Esophagus muscularis mucosa (tissue), 4 donors: ENCODE measurements around the gene USP34. TPM values are rescaled to one million over a fixed set of nuclear protein-coding genes. Genes with fewer than 3 reads are reported as not detected.

ENCODE experiments used
- DNase-seq: peaks from one replicate; pipeline ENCODE4 v3.0.0-alpha.2; 2017; ENCODE audit errors: extremely low spot score
- H3K27ac ChIP-seq, 4 donors: fragments of 200-600 bp; sonication (generic); replicated peaks in 1 of 4; 1 replicate in 3 of 4; 2 replicates in 1 of 4; pipeline ENCODE4 v1.5.1; 2016 to 2019; ENCODE audit warnings: mild to moderate bottlenecking in 1 of 4
- H3K27me3 ChIP-seq, 4 donors: fragments of 200-600 bp; sonication (generic); one replicate each; pipeline versions ENCODE4 v1.5.1 to v1.6.0; 2016 to 2019
- H3K36me3 ChIP-seq, 4 donors: fragments of 200-600 bp; sonication (generic); one replicate each; pipeline ENCODE4 v1.5.1; 2016 to 2019
- H3K4me1 ChIP-seq, 4 donors: fragments of 200-600 bp; sonication (generic); one replicate each; pipeline ENCODE4 v1.5.1; 2016 to 2019
- H3K4me3 ChIP-seq, 4 donors: fragments of 200-600 bp; sonication (generic); 1 replicate in 2 of 4; 2 replicates in 2 of 4; pipeline ENCODE4 v1.5.1; 2016 to 2019; ENCODE audit warnings: mild to moderate bottlenecking in 4 of 4, moderate library complexity in 1 of 4
- H3K9me3 ChIP-seq, 4 donors: fragments of 200-600 bp; sonication (generic); 1 replicate in 3 of 4; 2 replicates in 1 of 4; pipeline ENCODE4 v1.5.1; 2016 to 2019
- EP300 ChIP-seq: sonication (generic); formaldehyde crosslinking; IDR thresholded peaks from one replicate; pipeline ENCODE4 v1.6.1; 2017; ENCODE audit warnings: antibody characterized with exemption
- POLR2A ChIP-seq: fragments of 450-650 bp; IDR thresholded peaks from one replicate; pipeline ENCODE4 v1.6.1; 2017; ENCODE audit warnings: antibody characterized with exemption, moderate library complexity, mild to moderate bottlenecking, low read depth
- POLR2AphosphoS5 ChIP-seq, 2 donors: sonication (generic); formaldehyde crosslinking; IDR thresholded peaks; one replicate each; pipeline ENCODE4 v1.6.1; 2017; ENCODE audit warnings: antibody characterized with exemption in 2 of 2
- WGBS: methylation state at CpG from one replicate; pipeline ENCODE4 v1.1.5; 2018; 5-methylcytosine and 5-hydroxymethylcytosine counted together
- intact Hi-C: fragments of 100-400 bp; cut with DNase I; formaldehyde crosslinking; loops from one replicate; pipeline ENCODE4 v1.15.1; 2023
- total RNA-seq, 4 donors: library from RNA; depleted of rRNA; stranded (reverse); fragments of >200 nt; gene quantifications; one replicate each; pipeline versions ENCODE4 v1.1.0 to v1.2.1, GENCODE V29; 2016
- TF ChIP-seq, protein P1 (sequence below), 3 experiments: fragments of 200-600 bp in 2 of 3; fragments of 450-650 bp in 1 of 3; sonication (generic) in 2 of 3; IDR thresholded peaks; one replicate each; pipeline ENCODE4 v1.5.1; 2017 to 2019; ENCODE audit warnings: antibody characterized with exemption in 3 of 3, mild to moderate bottlenecking in 2 of 3, moderate library complexity in 1 of 3

The USP34 gene
- total RNA-seq, 4 donors from 2014 or later, result 124 to 137 (median 129) TPM

DNA sequence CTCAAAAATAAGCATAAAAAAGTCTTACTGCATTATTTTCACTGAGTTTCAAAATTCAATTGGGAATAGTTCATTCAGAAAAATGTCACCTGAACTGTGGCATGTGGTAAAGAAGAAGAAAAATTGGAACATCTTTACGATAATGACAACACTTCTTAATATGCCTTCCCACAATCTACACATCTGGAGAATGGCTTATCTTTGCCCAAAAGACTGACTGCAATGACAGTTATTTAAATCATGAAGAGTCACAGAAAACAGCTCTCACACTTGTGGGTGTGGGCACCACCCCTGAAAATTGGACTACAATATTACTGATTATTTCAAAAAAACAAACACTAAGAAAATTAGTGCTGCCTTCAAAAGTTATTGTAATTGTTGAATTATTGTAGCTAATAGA is 152.3 kb downstream of the USP34 start:
- TF ChIP-seq, protein P1, sequence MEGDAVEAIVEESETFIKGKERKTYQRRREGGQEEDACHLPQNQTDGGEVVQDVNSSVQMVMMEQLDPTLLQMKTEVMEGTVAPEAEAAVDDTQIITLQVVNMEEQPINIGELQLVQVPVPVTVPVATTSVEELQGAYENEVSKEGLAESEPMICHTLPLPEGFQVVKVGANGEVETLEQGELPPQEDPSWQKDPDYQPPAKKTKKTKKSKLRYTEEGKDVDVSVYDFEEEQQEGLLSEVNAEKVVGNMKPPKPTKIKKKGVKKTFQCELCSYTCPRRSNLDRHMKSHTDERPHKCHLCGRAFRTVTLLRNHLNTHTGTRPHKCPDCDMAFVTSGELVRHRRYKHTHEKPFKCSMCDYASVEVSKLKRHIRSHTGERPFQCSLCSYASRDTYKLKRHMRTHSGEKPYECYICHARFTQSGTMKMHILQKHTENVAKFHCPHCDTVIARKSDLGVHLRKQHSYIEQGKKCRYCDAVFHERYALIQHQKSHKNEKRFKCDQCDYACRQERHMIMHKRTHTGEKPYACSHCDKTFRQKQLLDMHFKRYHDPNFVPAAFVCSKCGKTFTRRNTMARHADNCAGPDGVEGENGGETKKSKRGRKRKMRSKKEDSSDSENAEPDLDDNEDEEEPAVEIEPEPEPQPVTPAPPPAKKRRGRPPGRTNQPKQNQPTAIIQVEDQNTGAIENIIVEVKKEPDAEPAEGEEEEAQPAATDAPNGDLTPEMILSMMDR (IDR thresholded peaks at IDR 0.05), result no peak
- no peak for TF ChIP-seq EP300
- no peak for TF ChIP-seq POLR2AphosphoS5 (IDR thresholded peaks at IDR 0.05)
- no peak for TF ChIP-seq POLR2A

DNA sequence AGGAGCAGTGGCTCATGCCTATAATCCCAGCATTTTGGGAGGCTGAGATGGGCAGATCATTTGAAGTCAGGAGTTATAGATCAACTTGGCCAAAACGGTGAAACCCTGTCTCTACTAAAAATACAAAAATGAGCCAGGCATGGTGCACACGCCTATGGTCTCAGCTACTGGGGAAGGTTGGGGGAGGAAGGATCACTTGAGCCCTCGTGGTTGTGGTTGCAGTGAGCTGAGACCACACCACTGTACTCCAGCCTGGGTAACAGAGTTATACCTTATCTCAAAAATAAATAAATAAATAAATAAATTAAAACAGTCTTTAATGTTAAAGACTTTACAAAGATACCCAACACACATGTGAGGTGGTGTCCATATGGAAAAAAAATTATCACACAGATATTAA is 174.9 kb downstream of the USP34 start:
- H3K4me1 ChIP-seq, result no peaks in the 10 kb centered on the region
- WGBS, result 83% methylated on average over 3 of the region's 3 CpGs
- H3K36me3 ChIP-seq, result peaks cover 23 to 92% (median 60%) of the 10 kb centered on the region in 4 donors
- H3K4me3 ChIP-seq, result no peak overlapping the region
- no peak overlapping the region for H3K27ac ChIP-seq
- no peaks in the 10 kb centered on the region for H3K9me3 ChIP-seq
- DNase-seq, result no peak
- intact Hi-C loops, result no loop called here
- TF ChIP-seq EP300, result no peak
- no peak for TF ChIP-seq POLR2AphosphoS5 (IDR thresholded peaks at IDR 0.05)
- no peak for TF ChIP-seq POLR2A
- no peaks in the 10 kb centered on the region for H3K27me3 ChIP-seq

More for the DNA sequence above, 152.3 kb downstream of the USP34 start:
- DNase-seq, result no peak
- peaks cover 9 to 75% (median 42%) of the 10 kb centered on the region in 4 donors for H3K36me3 ChIP-seq
- H3K9me3 ChIP-seq, result no peaks in the 10 kb centered on the region
- intact Hi-C loops, result no loop called here
- H3K4me1 ChIP-seq, result no peaks in the 10 kb centered on the region
- no peak overlapping the region for H3K4me3 ChIP-seq
- no peaks in the 10 kb centered on the region for H3K27me3 ChIP-seq
- no peak overlapping the region for H3K27ac ChIP-seq
- 100% methylated on average over 1 of the region's 1 CpG for WGBS

DNA sequence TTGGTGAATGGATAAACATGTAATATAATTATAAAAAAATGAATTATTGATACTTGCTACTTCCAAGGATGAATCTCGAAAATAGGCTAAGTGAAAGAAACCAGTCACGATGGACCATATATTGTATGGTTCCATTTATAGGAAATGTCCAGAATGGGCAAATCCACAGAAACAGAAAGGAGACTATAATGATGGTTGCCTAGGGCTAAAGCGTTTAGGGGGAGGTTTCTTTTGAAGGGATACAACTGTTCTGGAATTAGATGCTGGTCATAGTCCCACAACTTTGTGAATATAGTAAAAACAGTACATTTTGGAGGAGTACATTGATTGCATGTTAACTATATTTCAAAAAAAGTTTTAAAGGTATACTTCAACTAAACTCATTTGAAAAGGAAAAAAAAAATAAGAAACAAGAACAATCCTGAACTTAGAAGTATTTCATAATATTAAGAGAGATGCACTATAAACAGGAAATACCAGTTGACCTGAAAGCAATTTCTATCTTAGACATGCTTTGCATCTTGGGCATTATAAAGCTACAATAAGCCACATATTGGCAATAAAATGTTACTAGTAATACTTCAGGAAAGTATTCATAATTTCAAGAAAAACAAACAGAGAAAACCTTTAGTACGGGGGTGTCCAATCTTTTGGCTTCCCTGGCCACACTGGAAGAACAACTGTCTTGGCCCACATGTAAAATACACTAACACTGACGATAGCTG is 178.9 kb downstream of the USP34 start:
- TF ChIP-seq POLR2AphosphoS5 (IDR thresholded peaks at IDR 0.05) (no peak), EP300 (no peak), POLR2A (no peak)
- TF ChIP-seq, protein P1 (IDR thresholded peaks at IDR 0.05), result no peak
- H3K36me3 ChIP-seq, result peaks cover 21 to 76% (median 41%) of the 10 kb centered on the region in 4 donors
- no peaks in the 10 kb centered on the region for H3K9me3 ChIP-seq
- WGBS, result 83% methylated on average over 5 of the region's 5 CpGs
- DNase-seq, result no peak
- no peaks in the 10 kb centered on the region for H3K27me3 ChIP-seq
- no peak overlapping the region for H3K27ac ChIP-seq
- no peak overlapping the region for H3K4me3 ChIP-seq
- no peaks in the 10 kb centered on the region for H3K4me1 ChIP-seq
- intact Hi-C loops, result no loop called here

DNA sequence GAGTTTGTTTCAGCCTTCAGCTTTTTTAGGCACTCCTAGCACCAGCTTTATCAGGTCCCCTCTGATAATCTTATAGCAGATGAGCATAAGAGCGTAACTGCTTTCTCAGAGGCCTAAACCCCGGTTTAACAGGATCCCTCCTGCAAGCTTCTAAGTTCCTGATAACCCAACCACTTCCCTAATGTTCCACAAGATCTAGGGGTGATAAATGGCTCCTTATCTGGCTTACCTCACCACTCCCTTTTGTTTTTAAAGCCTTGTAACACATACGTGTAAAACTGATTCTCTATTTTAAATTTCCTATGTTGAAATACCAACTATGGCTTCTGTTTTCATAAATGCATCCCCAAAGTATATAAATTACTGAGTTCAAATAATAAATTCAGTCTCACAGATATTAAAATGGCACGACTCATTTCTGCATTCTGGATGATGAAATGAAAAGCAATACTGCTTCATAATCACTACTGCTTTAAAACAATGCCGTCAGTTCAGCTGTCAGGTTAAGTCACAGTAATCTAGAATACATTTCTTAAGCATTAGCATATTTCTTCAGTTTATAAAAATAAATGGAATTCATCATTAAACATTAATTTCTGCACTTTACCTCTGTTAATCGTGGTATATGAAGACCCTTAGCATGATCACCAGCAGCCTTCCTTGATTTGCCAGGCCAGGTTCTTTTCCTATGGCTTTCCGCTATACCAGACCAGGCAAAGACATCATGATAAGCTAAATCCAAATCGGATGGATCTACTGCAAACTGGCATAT is 182.6 kb downstream of the USP34 start:
- Histone ChIP-seq H3K36me3 (peaks cover 6 to 55% (median 17%) of the 10 kb centered on the region in 4 donors), H3K27me3 (no peaks in the 10 kb centered on the region), H3K27ac (no peak overlapping the region), H3K4me1 (no peaks in the 10 kb centered on the region), H3K9me3 (no peaks in the 10 kb centered on the region), H3K4me3 (no peak overlapping the region)
- 88% methylated on average over 8 of the region's 8 CpGs for WGBS
- intact Hi-C loops, result no loop called here
- no peak for TF ChIP-seq POLR2A
- no peak for TF ChIP-seq POLR2AphosphoS5 (IDR thresholded peaks at IDR 0.05)
- no peak for TF ChIP-seq EP300
- TF ChIP-seq, protein P1 (IDR thresholded peaks at IDR 0.05), result no peak
- DNase-seq, result no peak

DNA sequence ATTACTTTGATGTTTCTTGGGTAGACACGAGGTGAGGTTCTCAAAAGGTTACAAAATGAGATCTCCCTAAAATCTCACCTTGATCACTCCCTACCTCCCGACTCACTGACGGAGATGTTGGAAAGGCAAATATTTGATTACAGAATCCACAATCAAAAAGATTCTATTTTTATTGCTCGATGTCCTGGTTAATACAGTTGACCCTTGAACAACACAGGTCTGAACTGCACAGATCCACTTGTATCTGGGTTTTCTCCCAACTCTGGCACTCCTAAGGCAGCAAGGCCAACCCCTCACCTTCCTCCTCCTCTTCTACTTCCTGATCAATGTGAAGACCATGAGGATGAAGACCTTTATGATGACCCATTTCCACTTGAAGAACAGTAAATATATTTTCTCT is 183.6 kb downstream of the USP34 start:
- no peak for DNase-seq
- no peak overlapping the region for H3K4me3 ChIP-seq
- no peaks in the 10 kb centered on the region for H3K27me3 ChIP-seq
- intact Hi-C loops, result no loop called here
- no peak overlapping the region for H3K27ac ChIP-seq
- peaks cover 8 to 58% (median 20%) of the 10 kb centered on the region in 4 donors for H3K36me3 ChIP-seq
- no peaks in the 10 kb centered on the region for H3K9me3 ChIP-seq
- TF ChIP-seq, protein P1 (IDR thresholded peaks at IDR 0.05), result no peak
- TF ChIP-seq EP300 (no peak), POLR2AphosphoS5 (IDR thresholded peaks at IDR 0.05) (no peak), POLR2A (no peak)
- 92% methylated on average over 4 of the region's 4 CpGs for WGBS
- no peaks in the 10 kb centered on the region for H3K4me1 ChIP-seq
